ENCODE data around the gene JMJD6.

Gene JMJD6

GRCh38 chr17:76690596-76691280, 35.7 kb downstream of the JMJD6 start:
- TF ChIP-seq CTCF (conservative IDR thresholded peaks at IDR 0.05; ENCODE audit: low read length), result no peak
- DNase-seq (ENCODE audit: low read depth), result no peak
- H3K4me3 ChIP-seq (ENCODE audit: low read length), result no peak overlapping the region

GRCh38 chr17:76689859-76690258, 36.5 kb downstream of the JMJD6 start:
- no peak overlapping the region for H3K4me3 ChIP-seq (ENCODE audit: low read length)
- no peak for DNase-seq (ENCODE audit: low read depth)
- TF ChIP-seq CTCF (conservative IDR thresholded peaks at IDR 0.05; ENCODE audit: low read length), result no peak

GRCh38 chr17:76688165-76688622, 38.2 kb downstream of the JMJD6 start:
- TF ChIP-seq CTCF (conservative IDR thresholded peaks at IDR 0.05; ENCODE audit: low read length), result no peak
- H3K4me3 ChIP-seq (ENCODE audit: low read length), result no peak overlapping the region
- no peak for DNase-seq (ENCODE audit: low read depth)

GRCh38 chr17:76687298-76688164, 38.9 kb downstream of the JMJD6 start:
- DNase-seq (ENCODE audit: low read depth), result peak; percentile 76
- H3K4me3 ChIP-seq (ENCODE audit: low read length), result no peak overlapping the region
- TF ChIP-seq CTCF (conservative IDR thresholded peaks at IDR 0.05; ENCODE audit: low read length), result no peak

GRCh38 chr17:76686538-76687297, 39.7 kb downstream of the JMJD6 start:
- no peak overlapping the region for H3K4me3 ChIP-seq (ENCODE audit: low read length)
- DNase-seq (ENCODE audit: low read depth), result no peak
- TF ChIP-seq CTCF (conservative IDR thresholded peaks at IDR 0.05; ENCODE audit: low read length), result no peak

- no peak for TF ChIP-seq CTCF (conservative IDR thresholded peaks at IDR 0.05; ENCODE audit: low read length)
- DNase-seq (ENCODE audit: low read depth), result no peak
- no peak overlapping the region for H3K4me3 ChIP-seq (ENCODE audit: low read length)
Observed at GRCh38 chr17:76685846-76686245, 40.6 kb downstream of the JMJD6 start.
